PC-3 (cell line): Measurements from ENCODE around the gene NRG3.

Experiments
- EZH2 ChIP-seq: fragments of 300-600 bp; sonication (generic); IDR thresholded peaks from one replicate; pipeline ENCODE4 v1.6.1; 2017; ENCODE audit warnings: antibody characterized with exemption, mild to moderate bottlenecking, low read length; ENCODE audit not compliant: unreplicated experiment
- TF ChIP-seq, protein P1 (sequence below): fragments of 300-600 bp; sonication (generic); conservative IDR thresholded peaks from 2 replicates; pipeline ENCODE4 v1.5.1; 2017; ENCODE audit warnings: antibody characterized with exemption, low read depth, mild to moderate bottlenecking, low read length

DNA sequence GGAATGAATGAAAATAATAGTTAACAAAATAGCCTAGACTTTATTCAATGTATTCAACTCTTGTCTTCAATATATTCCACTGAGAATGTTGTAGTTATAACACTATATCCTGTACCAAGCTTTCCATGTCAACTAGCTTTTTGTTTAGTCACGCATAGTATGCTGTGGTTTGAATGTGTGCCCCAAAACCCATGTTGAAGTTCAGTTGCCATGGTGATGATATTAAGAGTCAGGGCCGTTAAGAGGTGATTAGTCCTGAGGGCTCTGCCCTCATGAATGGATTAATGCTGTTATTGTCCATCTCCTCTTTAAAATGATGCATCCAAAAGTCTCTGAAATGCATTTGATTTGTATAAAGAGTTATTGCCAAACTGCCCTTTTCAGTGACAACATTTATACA lies 887.6 kb downstream of the NRG3 start:
- TF ChIP-seq, protein P1, sequence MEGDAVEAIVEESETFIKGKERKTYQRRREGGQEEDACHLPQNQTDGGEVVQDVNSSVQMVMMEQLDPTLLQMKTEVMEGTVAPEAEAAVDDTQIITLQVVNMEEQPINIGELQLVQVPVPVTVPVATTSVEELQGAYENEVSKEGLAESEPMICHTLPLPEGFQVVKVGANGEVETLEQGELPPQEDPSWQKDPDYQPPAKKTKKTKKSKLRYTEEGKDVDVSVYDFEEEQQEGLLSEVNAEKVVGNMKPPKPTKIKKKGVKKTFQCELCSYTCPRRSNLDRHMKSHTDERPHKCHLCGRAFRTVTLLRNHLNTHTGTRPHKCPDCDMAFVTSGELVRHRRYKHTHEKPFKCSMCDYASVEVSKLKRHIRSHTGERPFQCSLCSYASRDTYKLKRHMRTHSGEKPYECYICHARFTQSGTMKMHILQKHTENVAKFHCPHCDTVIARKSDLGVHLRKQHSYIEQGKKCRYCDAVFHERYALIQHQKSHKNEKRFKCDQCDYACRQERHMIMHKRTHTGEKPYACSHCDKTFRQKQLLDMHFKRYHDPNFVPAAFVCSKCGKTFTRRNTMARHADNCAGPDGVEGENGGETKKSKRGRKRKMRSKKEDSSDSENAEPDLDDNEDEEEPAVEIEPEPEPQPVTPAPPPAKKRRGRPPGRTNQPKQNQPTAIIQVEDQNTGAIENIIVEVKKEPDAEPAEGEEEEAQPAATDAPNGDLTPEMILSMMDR: no peak
- TF ChIP-seq EZH2: no peak
